RWPE1 (cell line): ENCODE results near the gene CFHR2.
A peak's percentile ranks its signal among the peaks of the same experiment; 100 is the strongest.
"Not testable (repeated sequence)": the region's sequence is repeated elsewhere in the genome, so short reads cannot be mapped to it uniquely, and the experiment has no call there.

Source experiments
- CTCF ChIA-PET: fragments of 350-600 bp; sonication (Branson Sonifier 250); formaldehyde crosslinking; extraction: SDS; loops from one replicate; lab custom pipeline; 2021; lab: Yijun Ruan, JAX
- POLR2A ChIA-PET: fragments of 400-600 bp; formaldehyde crosslinking; extraction: SDS; loops from one replicate; lab custom pipeline; 2020; ENCODE audit warnings: antibody characterized with exemption; ENCODE audit not compliant: low non-redundant PET; lab: Yijun Ruan, JAX
- DNase-seq: peaks from one replicate; pipeline ENCODE4 v3.0.0; 2012; ENCODE audit warnings: low spot score
- H3K27ac ChIP-seq: fragments of 450-650 bp; 2 replicates; pipeline ENCODE4 v1.5.1; 2017
- CTCF ChIP-seq: fragments of 450-650 bp; conservative IDR thresholded peaks from 2 replicates; pipeline ENCODE4 v1.5.1; 2017; ENCODE audit warnings: low read depth, mild to moderate bottlenecking

Gene CFHR2

DNA sequence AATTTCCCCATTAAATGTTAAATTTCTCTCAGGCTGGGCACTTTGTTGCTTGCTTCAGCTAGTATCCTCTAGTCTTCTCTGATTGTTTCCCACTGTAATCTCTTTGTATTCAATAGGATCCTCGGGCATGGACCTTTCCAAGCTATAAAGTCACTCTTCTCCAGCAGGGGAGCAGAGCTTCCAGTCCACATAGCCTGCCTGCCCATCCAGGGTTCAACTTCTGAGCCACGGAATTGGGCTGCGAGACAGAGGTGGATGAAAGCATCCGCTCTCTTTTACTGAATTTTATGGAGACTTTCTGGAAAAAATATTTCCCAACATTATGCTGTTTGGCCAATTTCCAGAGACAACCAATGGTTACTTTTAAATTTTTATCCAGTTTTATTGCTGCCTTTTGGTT, 32.7 kb downstream of the CFHR2 start:
- no peak for DNase-seq
- POLR2A ChIA-PET, result no interaction called here
- H3K27ac ChIP-seq, result no peak overlapping the region
- no peak for TF ChIP-seq CTCF
- CTCF ChIA-PET, result no interaction called here

DNA sequence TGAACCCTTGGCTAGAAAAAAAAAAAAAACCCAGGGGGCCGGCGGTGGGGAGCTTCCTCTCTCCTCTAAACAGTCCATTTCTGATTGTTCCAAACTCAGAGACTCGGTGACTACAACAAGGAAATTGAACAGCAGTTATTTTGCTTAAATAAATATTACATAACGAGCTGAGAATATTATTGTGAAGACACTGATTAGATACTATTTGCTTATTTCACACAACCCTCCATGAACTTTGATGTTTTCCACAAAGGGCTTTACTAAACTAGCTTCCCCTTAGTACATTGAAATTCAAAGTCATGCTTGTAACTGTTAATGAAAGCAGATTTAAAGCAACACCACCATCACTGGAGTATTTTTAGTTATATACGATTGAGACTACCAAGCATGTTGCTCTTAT, 33.7 kb downstream of the CFHR2 start, which contains the start of gene CFHR5:
Gene CFHR5 (plus strand): TSS at position 279 of the 400 bp plus-strand sequence. CDS start 109 bp downstream, at position 388.
- no peak within 1 kb of the TSS for H3K27ac ChIP-seq
- ChIA-PET CTCF (interaction anchor here (0.6 kb wide), 2 partner anchors 85 to 155 kb away, joined by 3 to 4 read pairs; no protein-coding TSS in a partner anchor), POLR2A (no interaction called here)
- no peak for TF ChIP-seq CTCF
- no peak for DNase-seq

- POLR2A ChIA-PET, result no interaction called here
- TF ChIP-seq CTCF, result no peak
- no peak for DNase-seq
- CTCF ChIA-PET, result no interaction called here
- H3K27ac ChIP-seq, result no peak overlapping the region
Measured at GRCh38 chr1:196980859-196981258, 37.3 kb downstream of the CFHR2 start.

GRCh38 chr1:196982247-196982646, 38.7 kb downstream of the CFHR2 start:
- H3K27ac ChIP-seq, POLR2A ChIA-PET, DNase-seq: not testable (repeated sequence)
- CTCF ChIA-PET, result interaction anchor here (0.6 kb wide), 1 partner anchor 50 kb away, joined by 6 read pairs; no protein-coding TSS in a partner anchor

DNA sequence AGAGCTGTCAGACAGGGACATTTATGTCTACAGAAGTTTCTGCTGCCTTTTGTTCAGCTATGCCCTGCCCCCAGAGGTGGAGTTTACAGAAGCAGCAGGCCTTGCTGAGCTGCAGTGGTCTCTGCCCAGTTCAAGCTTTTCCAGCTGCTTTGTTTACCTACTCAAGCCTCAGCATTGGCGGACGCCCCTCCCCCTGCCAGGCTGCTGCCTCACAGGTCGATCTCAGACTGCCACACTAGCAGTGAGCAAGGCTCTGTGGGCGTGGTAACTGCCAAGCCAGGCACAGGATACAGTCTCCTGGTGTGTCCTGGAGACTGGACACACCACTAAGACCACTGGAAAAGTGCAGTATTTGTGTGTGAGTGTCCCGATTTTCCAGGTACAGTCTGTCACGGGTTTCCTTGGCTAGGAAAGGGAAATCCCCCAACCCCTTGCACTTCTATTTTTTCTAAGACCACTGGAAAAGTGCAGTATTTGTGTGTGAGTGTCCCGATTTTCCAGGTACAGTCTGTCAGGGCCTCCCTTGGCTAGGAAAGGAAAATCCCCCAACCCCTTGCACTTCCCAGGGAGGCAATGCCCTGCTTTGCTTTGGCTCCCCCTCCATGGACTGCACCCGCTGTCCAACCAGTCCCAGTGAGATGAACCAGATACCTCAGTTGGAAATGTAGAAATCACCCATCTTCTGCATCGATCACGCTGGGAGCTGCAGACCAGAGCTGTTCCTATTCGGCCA, 48.5 kb downstream of the CFHR2 start:
- H3K27ac ChIP-seq, POLR2A ChIA-PET, CTCF ChIA-PET, DNase-seq: not testable (repeated sequence)

DNA sequence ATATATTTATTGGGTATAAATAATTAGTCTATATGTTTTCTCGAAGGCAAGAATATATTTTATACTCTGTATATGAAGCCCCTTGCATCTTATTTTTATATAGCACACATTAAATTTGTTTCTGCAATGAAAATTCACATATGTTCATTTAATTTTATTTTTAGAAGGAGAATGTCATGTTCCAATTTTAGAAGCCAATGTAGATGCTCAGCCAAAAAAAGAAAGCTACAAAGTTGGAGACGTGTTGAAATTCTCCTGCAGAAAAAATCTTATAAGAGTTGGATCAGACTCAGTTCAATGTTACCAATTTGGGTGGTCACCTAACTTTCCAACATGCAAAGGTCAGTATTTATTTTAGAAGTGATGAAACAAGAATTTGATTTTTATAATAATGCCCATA, 50.4 kb downstream of the CFHR2 start:
- CTCF ChIA-PET, result no interaction called here
- no peak for TF ChIP-seq CTCF
- DNase-seq, result no peak
- POLR2A ChIA-PET, result no interaction called here
- no peak overlapping the region for H3K27ac ChIP-seq

- POLR2A ChIA-PET, result no interaction called here
- H3K27ac ChIP-seq, result no peak overlapping the region
- CTCF ChIA-PET, result interaction anchor here (0.6 to 0.8 kb wide), 2 partner anchors 29 to 1105 kb away, joined by 3 to 4 read pairs; no protein-coding TSS in a partner anchor
- peak; percentile 34 for DNase-seq
- no peak for TF ChIP-seq CTCF
Measured at GRCh38 chr1:196997423-196997822, 53.9 kb downstream of the CFHR2 start.
